WTC11 (cell line): ENCODE data around the gene ME2. TPM values are rescaled to one million over a fixed set of nuclear protein-coding genes. Genes with fewer than 3 reads are reported as not detected.

Experiments used
- ATAC-seq: fragments of 200-7000 bp; cut with Tn5 transposase; 2 replicates; pipeline ENCODE4 v1.10.0; 2021; ENCODE audit warnings: mild to moderate bottlenecking, moderate library complexity
- CTCF ChIA-PET: fragments of 300-600 bp; sonication (Branson Sonifier 250); formaldehyde crosslinking; loops from one replicate; lab custom pipeline; 2021; ENCODE audit warnings: antibody characterized with exemption; lab: Charles Lee
- POLR2A ChIA-PET: fragments of 350-600 bp; sonication (Branson Sonifier 250); formaldehyde crosslinking; loops from one replicate; lab custom pipeline; 2021; ENCODE audit warnings: antibody characterized with exemption; lab: Charles Lee
- DNase-seq: peaks from one replicate; pipeline ENCODE4 v3.0.0; 2021; ENCODE audit warnings: low spot score
- H3K27ac Mint-ChIP-seq: 2 replicates; pipeline ENCODE4 v1.8.0; 2021; ENCODE audit warnings: mixed read lengths
- H3K27me3 Mint-ChIP-seq: 2 replicates; pipeline ENCODE4 v1.8.0; 2021; ENCODE audit warnings: low read depth, mild to moderate bottlenecking, moderate library complexity, mixed read lengths
- H3K36me3 Mint-ChIP-seq: 2 replicates; pipeline ENCODE4 v1.8.0; 2021; ENCODE audit warnings: mixed read lengths
- H3K4me1 Mint-ChIP-seq: 2 replicates; pipeline ENCODE4 v1.8.0; 2022; ENCODE audit warnings: mixed read lengths
- H3K4me3 Mint-ChIP-seq: 2 replicates; pipeline ENCODE4 v1.8.0; 2021; ENCODE audit warnings: mild to moderate bottlenecking, moderate library complexity, mixed read lengths
- H3K9me3 Mint-ChIP-seq: 2 replicates; pipeline ENCODE4 v1.8.0; 2021; ENCODE audit warnings: mixed read lengths
- CDX4 ChIP-seq: fragments of 250-450 bp; sonication (Bioruptor Pico); IDR thresholded peaks from 2 replicates; pipeline ENCODE4 v1.9.0; 2021; ENCODE audit warnings: moderate library complexity, mild to moderate bottlenecking, inconsistent platforms, borderline replicate concordance
- ETV6 ChIP-seq: sonication (generic); formaldehyde crosslinking; IDR thresholded peaks from 2 replicates; pipeline ENCODE4 v1.8.1; 2022; ENCODE audit warnings: mild to moderate bottlenecking, missing genetic modification reagents
- FOXJ3 ChIP-seq: sonication (generic); formaldehyde crosslinking; IDR thresholded peaks from 2 replicates; pipeline ENCODE4 v1.9.0; 2021; ENCODE audit warnings: missing genetic modification reagents, mild to moderate bottlenecking, borderline replicate concordance
- GRHL2 ChIP-seq: fragments of 250-450 bp; sonication (Bioruptor Pico); IDR thresholded peaks from 2 replicates; pipeline ENCODE4 v1.8.0; 2022; ENCODE audit warnings: mild to moderate bottlenecking, moderate library complexity; ENCODE audit not compliant: insufficient replicate concordance, severe bottlenecking
- GTF2I ChIP-seq: fragments of 250-450 bp; sonication (Bioruptor Pico); conservative IDR thresholded peaks from 2 replicates; pipeline ENCODE4 v1.4.0; 2021; ENCODE audit warnings: mild to moderate bottlenecking
- HMGA2 ChIP-seq: fragments of 250-450 bp; sonication (Bioruptor Pico); IDR thresholded peaks from 2 replicates; pipeline ENCODE4 v1.4.0; 2021; ENCODE audit warnings: mild to moderate bottlenecking, moderate library complexity
- MYBL2 ChIP-seq: sonication (generic); formaldehyde crosslinking; IDR thresholded peaks from 2 replicates; pipeline ENCODE4 v1.8.1; 2023; ENCODE audit warnings: mild to moderate bottlenecking, moderate library complexity, missing genetic modification reagents
- NFATC4 ChIP-seq: fragments of 250-450 bp; sonication (Bioruptor Pico); IDR thresholded peaks from 2 replicates; pipeline ENCODE4 v1.9.0; 2021; ENCODE audit warnings: mild to moderate bottlenecking
- OVOL2 ChIP-seq: fragments of 250-450 bp; sonication (Bioruptor Pico); IDR thresholded peaks from 2 replicates; pipeline ENCODE4 v1.9.0; 2021; ENCODE audit warnings: mild to moderate bottlenecking, borderline replicate concordance
- RELA ChIP-seq: sonication (generic); formaldehyde crosslinking; IDR thresholded peaks from 2 replicates; pipeline ENCODE4 v1.8.1; 2022; ENCODE audit warnings: missing genetic modification reagents, mild to moderate bottlenecking, borderline replicate concordance
- SMAD4 ChIP-seq: sonication (generic); formaldehyde crosslinking; IDR thresholded peaks from 2 replicates; pipeline ENCODE4 v1.8.0; 2022; ENCODE audit warnings: mild to moderate bottlenecking, missing genetic modification reagents
- ZNF281 ChIP-seq: sonication (generic); formaldehyde crosslinking; IDR thresholded peaks from 2 replicates; pipeline ENCODE4 v1.8.0; 2023; ENCODE audit warnings: mild to moderate bottlenecking, missing genetic modification reagents
- ZNF423 ChIP-seq: fragments of 250-450 bp; sonication (Bioruptor Pico); IDR thresholded peaks from 2 replicates; pipeline ENCODE4 v2.1.2; 2022; ENCODE audit warnings: mild to moderate bottlenecking, moderate library complexity
- ZNF671 ChIP-seq: fragments of 250-450 bp; sonication (Bioruptor Pico); IDR thresholded peaks from 2 replicates; pipeline ENCODE4 v1.8.0; 2021; ENCODE audit warnings: mild to moderate bottlenecking
- total RNA-seq: library from RNA; stranded (reverse); gene quantifications from 3 replicates; pipeline ENCODE4 v1.2.3, GENCODE V29; 2021
- TF ChIP-seq, protein P1 (sequence below): sonication (generic); formaldehyde crosslinking; conservative IDR thresholded peaks from 2 replicates; pipeline ENCODE4 v1.8.1; 2022; ENCODE audit warnings: mild to moderate bottlenecking, missing genetic modification reagents
- TF ChIP-seq, protein P2 (sequence below): sonication (generic); formaldehyde crosslinking; IDR thresholded peaks from 2 replicates; pipeline ENCODE4 v1.8.1; 2023; ENCODE audit warnings: mild to moderate bottlenecking, missing genetic modification reagents, moderate library complexity
- TF ChIP-seq, protein P3 (sequence below): sonication (generic); formaldehyde crosslinking; conservative IDR thresholded peaks from 2 replicates; pipeline ENCODE4 v1.8.1; 2023; ENCODE audit warnings: mild to moderate bottlenecking, low read depth, missing genetic modification reagents, moderate library complexity
- TF ChIP-seq, protein P4 (sequence below): sonication (generic); formaldehyde crosslinking; IDR thresholded peaks from 2 replicates; pipeline ENCODE4 v1.8.0; 2022; ENCODE audit warnings: missing genetic modification reagents
- TF ChIP-seq, protein P5 (sequence below): fragments of 200-600 bp; IDR thresholded peaks from 2 replicates; pipeline ENCODE4 v1.8.0; 2022; ENCODE audit warnings: antibody characterized with exemption
- TF ChIP-seq, protein P6 (sequence below): fragments of 250-450 bp; sonication (Bioruptor Pico); conservative IDR thresholded peaks from 2 replicates; pipeline ENCODE4 v1.9.0; 2021; ENCODE audit warnings: mild to moderate bottlenecking

ME2 gene
- total RNA-seq, 1 experiment from 2014 or later = 57.0 TPM

DNA sequence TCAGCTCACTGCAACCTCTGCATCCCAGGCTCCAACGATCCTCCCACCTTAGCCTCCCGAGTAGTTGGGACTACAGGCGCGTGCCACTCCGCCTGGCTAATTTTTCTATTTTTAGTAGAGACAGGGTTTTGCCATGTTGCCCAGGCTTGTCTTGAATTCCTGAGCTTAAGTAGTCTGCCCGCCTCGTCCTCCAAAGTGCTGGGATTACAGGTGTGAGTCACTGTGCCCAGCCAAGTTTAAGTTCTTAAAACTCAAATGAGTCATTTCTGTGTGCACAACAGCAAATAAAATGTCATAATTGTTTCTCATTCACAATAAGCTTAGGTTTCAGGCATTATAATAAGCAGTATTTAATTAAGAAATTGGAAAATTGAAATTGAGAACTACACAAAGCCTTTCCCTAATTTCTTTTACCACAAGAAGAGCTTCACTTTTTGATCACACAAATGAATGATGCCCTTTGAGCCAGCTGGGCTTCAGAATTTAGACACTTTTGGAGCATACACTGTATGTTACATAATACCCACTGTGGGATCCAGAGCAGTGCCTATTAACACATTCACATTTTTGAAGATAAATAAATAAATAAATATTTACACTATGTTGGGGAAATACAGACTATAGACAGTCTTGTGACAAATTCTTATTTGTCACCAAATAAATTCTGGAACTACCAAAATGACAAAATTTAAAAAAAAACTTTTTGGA lies 8.6 kb upstream of the ME2 start (continued):
- TF ChIP-seq, protein P1, sequence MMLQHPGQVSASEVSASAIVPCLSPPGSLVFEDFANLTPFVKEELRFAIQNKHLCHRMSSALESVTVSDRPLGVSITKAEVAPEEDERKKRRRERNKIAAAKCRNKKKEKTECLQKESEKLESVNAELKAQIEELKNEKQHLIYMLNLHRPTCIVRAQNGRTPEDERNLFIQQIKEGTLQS = no peak
- TF ChIP-seq GRHL2 (CRISPR knock-in tag) = no peak
- TF ChIP-seq ZNF281 (CRISPR knock-in tag) = no peak
- TF ChIP-seq SMAD4 (CRISPR knock-in tag) = no peak
- TF ChIP-seq, protein P2, sequence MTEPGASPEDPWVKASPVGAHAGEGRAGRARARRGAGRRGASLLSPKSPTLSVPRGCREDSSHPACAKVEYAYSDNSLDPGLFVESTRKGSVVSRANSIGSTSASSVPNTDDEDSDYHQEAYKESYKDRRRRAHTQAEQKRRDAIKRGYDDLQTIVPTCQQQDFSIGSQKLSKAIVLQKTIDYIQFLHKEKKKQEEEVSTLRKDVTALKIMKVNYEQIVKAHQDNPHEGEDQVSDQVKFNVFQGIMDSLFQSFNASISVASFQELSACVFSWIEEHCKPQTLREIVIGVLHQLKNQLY (CRISPR knock-in tag) = no peak
- TF ChIP-seq FOXJ3 = no peak
- TF ChIP-seq GTF2I (CRISPR knock-in tag) = no peak
- no peak for TF ChIP-seq CDX4 (CRISPR knock-in tag)
- TF ChIP-seq, all 79 proteins: peak for 0

DNA sequence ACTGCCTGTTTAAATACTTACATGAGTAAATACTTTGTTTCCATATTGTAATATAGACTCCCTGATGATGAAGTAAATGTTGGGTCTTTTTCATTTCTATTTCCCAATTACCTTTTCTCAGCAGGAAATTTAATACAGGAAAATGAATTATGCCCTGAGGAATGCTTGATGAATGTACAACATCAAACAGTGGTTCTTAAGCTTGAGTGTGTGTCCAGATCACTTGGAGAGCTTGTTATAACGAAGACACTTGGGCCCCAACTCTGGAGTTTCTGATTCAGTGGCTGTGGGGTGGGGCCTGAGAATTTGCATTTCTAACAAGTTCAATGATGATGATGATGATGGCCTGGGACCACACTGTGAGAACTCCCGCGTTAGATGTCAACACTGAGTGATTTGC lies 7.1 kb upstream of the ME2 start:
- no peak for ATAC-seq
- ChIA-PET POLR2A (interaction anchor here (1.0 kb wide), 1 partner anchor 10 kb away, joined by 3 read pairs; no protein-coding TSS in a partner anchor), CTCF (no interaction called here)
- no peak for DNase-seq
- no peak overlapping the region for H3K4me3 Mint-ChIP-seq
- H3K27ac Mint-ChIP-seq = no peak overlapping the region
- H3K27me3 Mint-ChIP-seq = no peaks in the 10 kb centered on the region
- H3K36me3 Mint-ChIP-seq = no peaks in the 10 kb centered on the region
- H3K9me3 Mint-ChIP-seq = no peaks in the 10 kb centered on the region
- peaks cover 11% of the 10 kb centered on the region for H3K4me1 Mint-ChIP-seq
- TF ChIP-seq ZNF671 (CRISPR knock-in tag) (no peak), MYBL2 (no peak), NFATC4 (CRISPR knock-in tag) (no peak), ETV6 (no peak), RELA (CRISPR knock-in tag) (no peak), HMGA2 (no peak), SMAD4 (CRISPR knock-in tag) (no peak), ZNF423 (CRISPR knock-in tag) (no peak), OVOL2 (CRISPR knock-in tag) (no peak)
- TF ChIP-seq, protein P3, sequence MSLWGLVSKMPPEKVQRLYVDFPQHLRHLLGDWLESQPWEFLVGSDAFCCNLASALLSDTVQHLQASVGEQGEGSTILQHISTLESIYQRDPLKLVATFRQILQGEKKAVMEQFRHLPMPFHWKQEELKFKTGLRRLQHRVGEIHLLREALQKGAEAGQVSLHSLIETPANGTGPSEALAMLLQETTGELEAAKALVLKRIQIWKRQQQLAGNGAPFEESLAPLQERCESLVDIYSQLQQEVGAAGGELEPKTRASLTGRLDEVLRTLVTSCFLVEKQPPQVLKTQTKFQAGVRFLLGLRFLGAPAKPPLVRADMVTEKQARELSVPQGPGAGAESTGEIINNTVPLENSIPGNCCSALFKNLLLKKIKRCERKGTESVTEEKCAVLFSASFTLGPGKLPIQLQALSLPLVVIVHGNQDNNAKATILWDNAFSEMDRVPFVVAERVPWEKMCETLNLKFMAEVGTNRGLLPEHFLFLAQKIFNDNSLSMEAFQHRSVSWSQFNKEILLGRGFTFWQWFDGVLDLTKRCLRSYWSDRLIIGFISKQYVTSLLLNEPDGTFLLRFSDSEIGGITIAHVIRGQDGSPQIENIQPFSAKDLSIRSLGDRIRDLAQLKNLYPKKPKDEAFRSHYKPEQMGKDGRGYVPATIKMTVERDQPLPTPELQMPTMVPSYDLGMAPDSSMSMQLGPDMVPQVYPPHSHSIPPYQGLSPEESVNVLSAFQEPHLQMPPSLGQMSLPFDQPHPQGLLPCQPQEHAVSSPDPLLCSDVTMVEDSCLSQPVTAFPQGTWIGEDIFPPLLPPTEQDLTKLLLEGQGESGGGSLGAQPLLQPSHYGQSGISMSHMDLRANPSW (CRISPR knock-in tag) = no peak
- TF ChIP-seq, protein P4, sequence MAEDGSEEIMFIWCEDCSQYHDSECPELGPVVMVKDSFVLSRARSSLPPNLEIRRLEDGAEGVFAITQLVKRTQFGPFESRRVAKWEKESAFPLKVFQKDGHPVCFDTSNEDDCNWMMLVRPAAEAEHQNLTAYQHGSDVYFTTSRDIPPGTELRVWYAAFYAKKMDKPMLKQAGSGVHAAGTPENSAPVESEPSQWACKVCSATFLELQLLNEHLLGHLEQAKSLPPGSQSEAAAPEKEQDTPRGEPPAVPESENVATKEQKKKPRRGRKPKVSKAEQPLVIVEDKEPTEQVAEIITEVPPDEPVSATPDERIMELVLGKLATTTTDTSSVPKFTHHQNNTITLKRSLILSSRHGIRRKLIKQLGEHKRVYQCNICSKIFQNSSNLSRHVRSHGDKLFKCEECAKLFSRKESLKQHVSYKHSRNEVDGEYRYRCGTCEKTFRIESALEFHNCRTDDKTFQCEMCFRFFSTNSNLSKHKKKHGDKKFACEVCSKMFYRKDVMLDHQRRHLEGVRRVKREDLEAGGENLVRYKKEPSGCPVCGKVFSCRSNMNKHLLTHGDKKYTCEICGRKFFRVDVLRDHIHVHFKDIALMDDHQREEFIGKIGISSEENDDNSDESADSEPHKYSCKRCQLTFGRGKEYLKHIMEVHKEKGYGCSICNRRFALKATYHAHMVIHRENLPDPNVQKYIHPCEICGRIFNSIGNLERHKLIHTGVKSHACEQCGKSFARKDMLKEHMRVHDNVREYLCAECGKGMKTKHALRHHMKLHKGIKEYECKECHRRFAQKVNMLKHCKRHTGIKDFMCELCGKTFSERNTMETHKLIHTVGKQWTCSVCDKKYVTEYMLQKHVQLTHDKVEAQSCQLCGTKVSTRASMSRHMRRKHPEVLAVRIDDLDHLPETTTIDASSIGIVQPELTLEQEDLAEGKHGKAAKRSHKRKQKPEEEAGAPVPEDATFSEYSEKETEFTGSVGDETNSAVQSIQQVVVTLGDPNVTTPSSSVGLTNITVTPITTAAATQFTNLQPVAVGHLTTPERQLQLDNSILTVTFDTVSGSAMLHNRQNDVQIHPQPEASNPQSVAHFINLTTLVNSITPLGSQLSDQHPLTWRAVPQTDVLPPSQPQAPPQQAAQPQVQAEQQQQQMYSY (CRISPR knock-in tag) = no peak
- TF ChIP-seq, protein P5, sequence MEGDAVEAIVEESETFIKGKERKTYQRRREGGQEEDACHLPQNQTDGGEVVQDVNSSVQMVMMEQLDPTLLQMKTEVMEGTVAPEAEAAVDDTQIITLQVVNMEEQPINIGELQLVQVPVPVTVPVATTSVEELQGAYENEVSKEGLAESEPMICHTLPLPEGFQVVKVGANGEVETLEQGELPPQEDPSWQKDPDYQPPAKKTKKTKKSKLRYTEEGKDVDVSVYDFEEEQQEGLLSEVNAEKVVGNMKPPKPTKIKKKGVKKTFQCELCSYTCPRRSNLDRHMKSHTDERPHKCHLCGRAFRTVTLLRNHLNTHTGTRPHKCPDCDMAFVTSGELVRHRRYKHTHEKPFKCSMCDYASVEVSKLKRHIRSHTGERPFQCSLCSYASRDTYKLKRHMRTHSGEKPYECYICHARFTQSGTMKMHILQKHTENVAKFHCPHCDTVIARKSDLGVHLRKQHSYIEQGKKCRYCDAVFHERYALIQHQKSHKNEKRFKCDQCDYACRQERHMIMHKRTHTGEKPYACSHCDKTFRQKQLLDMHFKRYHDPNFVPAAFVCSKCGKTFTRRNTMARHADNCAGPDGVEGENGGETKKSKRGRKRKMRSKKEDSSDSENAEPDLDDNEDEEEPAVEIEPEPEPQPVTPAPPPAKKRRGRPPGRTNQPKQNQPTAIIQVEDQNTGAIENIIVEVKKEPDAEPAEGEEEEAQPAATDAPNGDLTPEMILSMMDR = no peak
- TF ChIP-seq, protein P6, sequence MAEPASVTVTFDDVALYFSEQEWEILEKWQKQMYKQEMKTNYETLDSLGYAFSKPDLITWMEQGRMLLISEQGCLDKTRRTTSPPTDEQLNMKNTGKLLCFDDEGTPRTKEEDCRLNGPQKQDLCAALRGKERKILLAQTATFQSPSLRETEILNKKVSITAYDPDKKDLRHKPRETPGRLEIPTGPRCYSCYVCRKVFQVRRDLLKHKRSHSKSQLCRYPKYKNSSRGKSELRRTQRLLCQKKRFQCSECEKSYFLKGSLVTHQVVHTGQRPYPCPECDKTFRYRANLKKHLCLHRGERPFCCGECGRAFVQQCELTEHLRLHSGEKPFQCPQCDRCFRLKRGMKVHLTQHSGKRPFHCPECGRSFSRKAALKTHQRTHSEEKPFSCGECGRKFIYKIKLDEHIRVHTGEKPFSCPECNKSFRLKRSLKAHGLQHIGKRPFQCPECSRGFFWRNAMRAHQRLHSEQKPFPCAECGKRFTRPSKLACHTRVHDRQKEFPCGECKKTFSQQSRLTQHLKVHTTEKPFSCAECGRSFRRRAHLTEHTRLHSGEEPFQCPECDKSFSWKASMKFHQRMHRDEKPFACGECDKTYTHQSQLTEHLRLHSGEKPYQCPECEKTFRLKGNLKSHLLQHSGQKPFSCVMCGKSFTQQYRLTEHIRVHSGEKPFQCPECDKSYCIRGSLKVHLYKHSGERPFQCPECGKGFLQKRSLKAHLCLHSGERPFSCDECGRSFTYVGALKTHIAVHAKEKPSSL = no peak
